Activated effector memory CD4-positive, alpha-beta T cell treated with anti-CD3 and anti-CD28 coated beads, Interleukin-2, amount 50 U/mL, for 16 hours (primary cell): ENCODE results near the gene ISG20.

Source experiments
- DNase-seq: peaks from one replicate; pipeline ENCODE4 v3.0.0-alpha.2; 2020

The ISG20 gene

DNA sequence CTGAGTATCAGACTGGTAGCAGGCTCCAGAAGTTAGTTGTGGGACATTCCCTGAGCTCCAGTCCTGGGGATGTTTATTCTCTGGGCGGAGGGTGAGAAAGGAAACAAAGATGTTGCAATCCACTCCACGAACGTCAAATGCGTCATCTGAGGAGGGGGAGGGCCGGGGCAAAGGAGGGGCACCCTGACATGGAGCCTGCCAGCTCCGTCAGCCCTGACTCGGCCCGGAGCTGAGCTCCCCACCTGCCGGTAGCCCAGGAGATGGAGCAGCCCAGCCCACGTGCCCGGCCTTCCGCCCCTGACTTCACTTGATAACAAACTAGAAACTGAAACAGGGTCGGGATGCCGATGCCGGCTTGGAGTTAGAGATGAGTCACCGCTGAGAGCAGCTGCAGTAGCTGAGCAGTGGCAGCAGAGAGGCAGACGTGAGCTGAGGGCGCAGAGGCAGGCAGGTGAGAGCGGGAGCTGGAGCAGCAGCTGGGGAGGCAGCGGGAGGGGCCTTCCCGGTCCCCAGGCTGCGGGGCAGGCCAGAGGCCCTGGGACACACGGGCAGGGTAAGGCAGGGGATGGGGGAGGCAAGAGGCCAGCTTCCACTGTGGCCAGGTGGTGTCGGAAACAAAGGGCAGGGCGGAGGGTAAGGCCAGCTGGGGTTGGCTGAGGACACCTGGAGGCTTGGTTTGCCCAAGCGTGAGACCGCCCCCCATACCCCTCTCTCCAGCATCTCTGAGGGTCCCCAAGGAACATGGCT lies at the start of gene ISG20:
Gene ISG20 (plus strand): TSS at position 391 of the 747 bp plus-strand sequence. CDS start 351 bp downstream, at position 742.
- DNase-seq: peak; percentile 99

DNA sequence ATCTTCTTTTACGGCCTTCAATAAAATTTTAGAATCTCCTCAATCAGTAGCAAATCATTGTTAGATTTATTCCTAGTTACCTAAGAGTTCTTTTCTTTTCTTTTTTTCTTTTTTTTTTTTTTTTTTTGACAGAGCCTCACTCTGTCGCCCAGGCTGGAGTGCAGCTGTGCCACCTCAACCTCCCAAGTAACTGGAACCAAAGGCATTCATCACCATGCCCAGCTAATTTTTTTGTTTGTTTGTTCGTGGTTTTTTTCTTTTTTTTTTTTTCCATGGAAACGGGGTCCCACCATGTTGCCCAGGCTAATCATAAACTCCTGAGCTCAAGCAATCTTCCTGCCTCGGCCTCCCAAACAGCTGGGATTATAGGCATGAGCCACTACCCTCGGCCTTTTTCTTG lies 48.1 kb upstream of the ISG20 start:
- DNase-seq: no peak

DNA sequence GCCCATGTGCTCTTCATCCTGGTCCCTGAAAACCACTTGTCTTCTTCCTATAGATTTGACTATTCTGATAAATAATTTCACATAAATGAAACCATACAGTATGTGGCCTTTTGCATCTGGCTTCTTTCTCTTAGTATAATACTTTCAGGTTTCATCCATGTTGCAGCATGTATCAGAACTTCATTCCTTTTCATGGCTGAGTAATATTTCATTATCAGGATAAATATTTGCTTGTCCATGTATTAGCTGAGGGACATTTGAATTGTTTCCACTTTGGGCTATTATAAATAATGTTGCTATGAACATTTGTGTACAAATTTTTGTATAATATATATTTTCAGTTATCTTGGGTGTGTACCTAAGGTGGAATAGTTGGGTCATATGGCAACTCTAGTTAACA lies 47.4 kb upstream of the ISG20 start:
- no peak for DNase-seq

DNA sequence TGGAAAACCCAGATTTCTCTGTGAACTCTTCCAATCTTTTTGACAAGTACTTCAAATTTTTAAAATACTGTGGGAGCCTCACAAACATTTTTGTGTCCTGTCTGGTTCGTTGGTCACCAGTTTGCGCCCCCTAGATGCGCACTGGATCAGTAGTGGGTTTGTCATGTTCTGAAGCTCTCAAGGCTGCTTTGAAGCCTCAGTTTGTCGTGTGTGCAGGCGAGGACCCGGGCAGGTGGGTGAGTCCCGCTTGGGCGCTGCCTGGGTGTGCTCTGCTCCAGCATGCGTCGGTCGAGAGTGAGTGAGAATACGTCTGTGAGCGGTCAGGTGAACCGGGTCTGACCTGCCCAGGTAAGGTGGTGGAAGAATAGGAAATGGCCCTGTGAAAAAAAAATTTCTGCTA lies 34.9 kb upstream of the ISG20 start:
- no peak for DNase-seq

DNA sequence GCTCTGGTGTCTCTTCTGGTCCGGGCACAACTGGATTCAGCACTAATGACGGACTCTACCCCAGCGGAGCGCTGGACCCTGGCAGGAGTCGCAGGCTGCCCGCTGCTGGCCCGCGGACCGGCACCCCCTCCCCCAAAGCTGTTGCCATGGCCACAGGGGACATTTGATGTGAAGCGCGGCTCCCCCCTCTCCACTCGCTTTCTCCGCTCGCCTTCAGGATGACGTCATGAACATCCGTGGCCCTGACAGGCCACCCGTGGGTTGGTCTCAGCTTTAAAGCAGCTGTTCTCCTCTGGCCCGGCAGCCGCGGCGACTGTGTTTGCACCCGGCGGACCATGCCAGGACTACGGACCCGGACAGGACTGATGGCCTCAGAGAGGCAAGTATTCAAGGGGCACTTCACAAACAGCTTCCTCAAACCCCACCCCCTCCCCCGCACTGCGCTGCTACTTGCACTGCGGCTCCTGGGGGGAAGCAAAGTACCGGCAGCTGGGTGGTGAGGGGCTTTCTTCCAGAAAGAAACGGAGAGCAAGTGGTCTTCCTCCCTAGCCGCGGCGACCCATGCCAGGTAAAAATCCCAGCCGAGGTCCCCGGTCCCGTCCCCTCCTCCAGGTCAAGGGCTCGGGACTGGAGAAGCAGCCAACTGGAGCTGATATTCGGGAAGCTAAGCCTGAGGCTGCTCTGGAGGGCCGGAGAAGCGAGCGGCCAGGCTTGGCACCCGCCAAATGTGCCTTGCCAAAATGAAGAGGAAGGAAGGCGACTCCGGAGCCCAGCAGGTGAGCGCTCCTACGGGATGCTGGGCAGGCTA lies 34.2 kb upstream of the ISG20 start:
- no peak for DNase-seq

DNA sequence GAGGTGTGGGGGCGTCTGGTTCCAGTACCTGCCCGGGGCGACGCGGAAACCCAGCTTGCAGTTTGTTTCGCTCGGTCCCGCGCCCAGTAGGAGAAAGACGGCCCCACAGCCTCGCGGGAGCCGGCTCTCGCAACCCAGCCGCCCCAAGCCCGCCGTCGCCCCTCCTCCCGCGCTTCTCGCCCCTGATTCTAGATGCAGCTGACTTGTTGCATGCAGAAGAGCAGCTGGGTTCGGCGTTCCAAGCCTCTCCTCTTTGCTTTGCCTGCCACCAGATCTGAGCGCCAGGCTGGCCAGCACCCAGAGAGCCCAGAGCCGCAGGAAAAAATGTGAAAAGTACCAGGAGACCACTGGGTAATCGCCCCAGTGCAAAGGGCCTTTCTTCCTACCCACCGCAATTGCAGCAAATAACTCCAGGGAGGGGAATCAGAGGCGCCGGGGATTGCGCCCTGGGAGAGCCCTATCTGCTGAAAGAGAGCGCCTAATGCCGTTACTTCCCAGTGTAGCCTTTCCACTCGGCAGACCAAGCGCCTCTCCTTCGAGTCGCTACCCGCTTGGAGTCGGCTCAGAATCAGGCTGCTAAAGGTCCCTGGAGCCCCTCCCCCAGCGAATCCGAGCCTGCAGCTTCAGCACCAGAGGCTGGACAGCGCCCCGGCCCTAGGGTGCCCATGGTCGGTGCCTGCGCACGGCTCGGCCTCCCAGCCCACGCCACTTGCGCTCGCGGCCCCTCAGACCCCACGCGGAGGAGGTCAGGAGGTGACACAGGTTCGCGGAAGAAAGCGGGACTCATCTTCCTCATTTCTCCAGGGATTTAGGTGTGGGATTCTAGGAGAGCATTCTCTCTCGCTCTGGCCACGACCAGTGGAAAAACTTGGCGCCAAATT lies 33.4 kb upstream of the ISG20 start:
- DNase-seq: peak; percentile 78

DNA sequence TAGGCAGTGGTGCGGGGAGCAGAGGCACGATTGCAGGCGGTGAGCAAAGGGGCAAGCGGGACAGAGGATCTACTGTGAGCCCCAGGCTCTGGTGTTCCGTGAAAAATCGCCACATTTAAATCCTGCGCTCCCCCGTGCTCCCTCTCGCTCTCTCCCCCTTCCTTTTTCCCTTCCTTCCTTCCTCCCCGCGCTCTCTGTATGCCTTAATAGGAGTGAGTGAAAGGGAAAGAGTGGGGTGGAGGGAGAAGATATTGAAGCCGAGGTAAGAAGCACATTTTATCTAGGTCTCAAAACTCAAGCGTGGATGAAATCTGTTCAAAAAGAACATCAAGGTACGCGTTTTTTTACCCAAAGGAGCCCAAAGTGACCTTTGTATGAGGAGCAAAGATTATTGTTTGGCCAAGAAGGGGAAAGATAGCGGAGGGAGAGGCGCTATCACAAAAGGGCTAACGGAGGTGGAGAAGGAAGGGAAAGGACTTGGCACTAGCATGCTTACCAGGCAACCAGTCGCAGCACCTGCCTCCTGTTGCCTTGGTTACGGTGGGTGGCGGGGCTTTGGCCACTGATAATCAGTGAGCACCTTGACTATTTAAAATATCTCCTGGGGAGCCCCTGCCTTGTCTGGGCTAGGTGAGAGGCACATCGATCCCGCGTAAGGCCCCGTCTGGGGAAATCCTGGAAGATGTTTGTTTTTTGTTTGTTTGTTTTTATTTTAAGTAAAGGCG lies 32.6 kb upstream of the ISG20 start:
- no peak for DNase-seq

DNA sequence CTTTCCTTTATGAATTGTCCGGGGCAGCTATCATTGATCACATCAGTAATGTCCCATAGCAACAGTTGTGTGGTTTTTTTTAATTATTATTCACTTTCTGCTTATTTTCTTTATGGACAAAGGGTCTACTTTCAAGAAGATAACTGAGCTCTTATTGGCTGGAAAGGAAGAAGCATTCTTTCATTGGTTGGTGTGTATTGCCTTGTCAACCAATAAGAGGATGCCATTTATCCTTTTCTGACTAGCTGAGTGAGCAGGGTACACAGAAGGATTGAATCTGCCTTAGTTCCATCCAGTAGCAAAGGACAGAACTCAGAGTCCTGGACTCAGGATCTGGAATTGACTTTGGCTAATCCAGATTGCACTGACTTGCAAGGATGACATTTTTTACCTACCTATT lies 30.9 kb upstream of the ISG20 start:
- no peak for DNase-seq

DNA sequence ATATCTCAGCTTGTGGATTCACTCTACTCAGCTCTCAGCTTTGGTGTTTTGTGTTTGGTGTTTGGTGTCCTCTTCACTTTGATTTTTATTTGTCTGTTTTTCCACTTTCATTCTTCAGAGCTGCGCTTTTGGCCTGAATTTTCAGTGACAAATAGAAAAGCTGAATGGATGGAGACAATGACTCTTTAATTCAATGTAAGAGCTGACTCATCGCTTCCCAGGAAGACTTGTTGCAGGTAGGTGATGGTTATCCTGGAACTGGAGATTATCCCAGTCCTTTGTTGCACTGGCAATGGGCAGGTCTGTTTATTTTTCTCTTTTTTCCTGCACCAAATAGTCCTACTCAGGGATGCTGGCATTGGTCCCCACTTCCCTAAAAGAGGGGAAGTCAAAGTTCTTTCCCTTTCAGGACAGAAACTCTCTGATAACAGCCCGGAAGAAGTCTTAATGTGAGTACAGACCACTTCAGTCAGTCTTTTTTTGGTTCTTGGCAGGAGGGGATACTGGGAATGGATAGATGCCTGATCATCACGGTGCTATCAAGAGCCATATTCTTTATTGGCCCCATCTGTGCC lies 30.1 kb upstream of the ISG20 start:
- no peak for DNase-seq

DNA sequence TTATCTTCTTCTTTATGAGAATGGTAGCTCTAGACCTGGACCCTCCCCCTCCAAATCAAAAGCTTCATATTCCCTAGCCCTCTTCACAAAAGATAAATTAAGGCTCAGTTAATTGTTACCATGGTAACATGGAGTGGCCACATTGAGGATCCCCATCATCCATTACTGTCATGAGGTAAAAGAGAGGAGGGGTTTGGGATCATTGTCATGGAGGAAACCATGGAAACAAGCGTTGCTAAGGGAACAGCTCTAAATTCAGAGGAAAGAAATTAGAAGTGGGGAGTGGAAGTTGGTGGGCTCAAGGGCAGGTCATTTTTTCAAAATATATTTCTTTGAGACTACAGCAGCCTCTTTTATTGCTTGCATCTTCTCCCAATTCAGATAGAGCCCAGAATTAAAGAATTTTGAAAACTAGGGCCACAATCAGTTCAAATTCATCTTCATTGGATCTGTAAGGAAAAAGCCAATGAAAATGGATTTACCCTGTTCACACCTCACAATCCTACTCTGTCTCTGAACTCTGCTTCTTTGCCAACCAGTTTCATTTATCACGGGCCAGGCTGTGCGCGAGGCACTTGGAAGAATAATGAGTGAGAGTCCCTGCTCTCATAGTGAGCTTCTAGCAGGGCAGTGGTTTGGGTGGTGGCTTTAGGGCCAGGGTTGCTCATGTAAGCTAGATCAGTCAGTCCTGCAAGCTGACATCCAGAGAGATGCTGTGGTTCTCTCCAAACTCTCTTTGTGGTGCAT lies 29.3 kb upstream of the ISG20 start:
- DNase-seq: no peak

DNA sequence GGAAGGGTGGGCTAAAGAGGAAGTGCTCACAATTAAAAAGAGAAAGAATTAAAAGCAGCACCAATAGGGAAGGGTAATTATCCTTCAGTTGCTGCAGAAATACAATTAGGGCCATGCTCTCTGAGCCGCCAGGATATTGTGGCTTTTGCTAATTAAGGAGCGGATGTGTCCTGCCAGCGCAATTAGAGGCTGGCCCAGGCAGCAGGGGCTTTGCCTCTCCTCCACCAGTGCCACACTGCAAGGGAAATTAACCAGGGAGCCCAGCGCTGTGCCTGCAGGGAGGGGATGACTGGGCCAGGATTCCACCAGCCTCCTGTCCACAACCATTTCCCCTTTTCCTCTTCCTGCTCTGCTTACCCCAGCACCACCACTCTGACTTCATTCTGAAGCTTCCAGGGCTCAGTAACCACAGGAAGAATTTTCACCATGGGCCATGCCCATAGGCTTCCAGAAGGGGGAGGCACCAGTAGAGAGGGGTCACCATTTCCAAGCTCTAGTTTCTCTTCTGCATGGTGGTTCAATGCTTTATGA lies 28.1 kb upstream of the ISG20 start:
- DNase-seq: no peak

DNA sequence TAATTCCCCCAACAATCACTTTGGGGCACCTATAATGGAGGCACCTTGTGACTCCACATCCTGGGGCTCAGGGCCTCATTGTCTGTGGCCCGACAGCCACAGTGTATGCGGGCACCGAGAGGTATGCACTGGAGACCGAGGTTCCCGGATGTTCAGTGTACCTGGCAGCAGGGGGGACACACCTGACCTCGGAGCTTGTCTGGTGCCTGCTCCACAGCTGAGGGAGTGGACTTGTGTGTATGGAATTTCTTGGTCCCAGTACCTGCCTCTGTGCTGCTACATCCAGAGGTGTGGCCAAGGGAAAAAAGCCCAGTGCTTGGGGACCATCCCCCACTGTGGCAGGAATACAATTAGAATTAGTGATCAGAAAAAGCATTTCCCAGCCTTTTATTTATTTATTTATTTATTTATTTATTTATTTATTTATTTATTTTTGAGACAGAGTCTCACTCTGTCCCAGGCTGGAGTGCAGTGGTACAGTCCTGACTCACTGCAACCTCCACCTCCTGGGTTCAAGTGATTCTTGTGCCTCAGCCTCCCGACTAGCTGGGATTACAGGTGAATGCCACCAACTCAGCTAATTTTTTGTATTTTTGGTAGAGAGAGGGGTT lies 26.5 kb upstream of the ISG20 start:
- DNase-seq: no peak

DNA sequence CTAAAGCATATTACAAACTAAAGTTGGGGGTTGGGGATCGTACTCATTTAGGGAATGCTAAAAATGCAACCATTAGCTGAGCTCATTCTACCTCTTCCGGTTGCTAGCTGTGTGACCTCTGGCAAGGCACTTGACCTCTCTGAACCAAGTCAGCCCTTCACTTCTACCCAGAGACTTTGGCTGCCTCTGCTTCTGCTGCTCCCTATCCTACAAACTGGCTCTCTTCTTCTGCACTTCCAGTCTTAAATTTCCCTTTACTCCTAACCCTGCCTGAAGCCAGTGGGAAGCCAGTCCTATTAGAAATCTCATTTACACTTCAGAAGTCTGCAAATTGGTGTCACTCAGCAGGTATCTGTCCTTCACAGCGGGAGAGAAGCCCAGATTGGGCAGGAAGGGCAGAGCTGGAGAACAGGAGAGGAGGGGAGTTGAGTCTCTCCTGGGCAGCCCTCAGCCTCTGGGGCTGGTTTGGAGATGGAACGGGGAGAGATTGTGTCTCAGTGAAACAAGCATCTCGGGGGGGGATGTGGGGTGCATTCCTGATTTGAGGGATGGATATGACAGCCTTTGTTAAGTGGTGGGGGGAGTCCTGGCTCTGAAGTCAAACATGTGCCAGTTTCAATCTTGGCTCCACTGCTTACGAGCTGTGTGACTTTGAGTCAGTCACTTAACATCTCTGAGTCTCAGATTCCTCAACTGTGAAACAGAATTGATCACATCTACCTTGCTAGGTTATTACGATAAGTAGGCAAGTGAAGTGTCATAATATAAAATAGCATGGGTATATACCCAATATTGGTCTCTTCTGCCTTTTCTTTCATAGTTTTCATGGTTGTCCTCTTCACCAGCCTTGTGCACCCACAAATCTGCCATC lies 25.5 kb upstream of the ISG20 start:
- DNase-seq: no peak

DNA sequence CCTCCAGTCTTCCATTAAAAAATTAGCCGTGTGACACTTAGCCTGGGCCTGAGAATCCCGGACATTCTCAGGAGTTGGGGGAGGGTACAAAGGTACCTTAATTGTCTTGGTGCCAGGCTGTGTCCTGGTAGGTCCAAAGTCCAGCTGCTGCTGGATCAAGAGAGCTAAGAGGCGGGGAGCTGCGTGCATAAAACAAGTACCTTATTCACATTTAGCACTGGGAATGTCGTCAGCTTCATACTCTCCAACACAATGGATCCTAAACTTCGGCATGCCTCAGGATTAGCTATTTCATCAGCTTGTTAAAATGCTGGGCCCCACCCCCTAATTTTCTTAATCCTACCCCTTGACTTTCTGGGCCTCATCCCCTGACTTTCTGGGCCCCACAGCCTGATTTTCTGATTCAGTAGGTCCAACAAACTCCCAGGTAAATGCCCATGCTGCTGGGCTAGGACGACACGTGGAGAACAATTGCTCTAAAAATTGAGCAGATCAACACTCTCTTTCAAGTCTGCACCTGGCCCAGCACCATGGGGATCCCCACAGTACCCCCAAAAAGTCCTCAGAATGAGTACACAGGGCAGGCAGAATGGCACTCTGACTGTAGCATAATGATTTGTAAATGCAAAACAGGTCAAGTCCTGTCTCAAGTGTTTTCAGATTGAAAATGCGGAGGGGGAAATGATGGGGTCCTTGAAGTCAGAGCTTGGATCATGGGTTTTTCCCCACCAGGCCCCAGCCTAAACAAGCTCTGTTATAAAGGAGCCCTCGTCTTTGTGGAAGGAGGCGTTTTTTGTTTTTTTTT lies 23.3 kb upstream of the ISG20 start:
- DNase-seq: no peak

DNA sequence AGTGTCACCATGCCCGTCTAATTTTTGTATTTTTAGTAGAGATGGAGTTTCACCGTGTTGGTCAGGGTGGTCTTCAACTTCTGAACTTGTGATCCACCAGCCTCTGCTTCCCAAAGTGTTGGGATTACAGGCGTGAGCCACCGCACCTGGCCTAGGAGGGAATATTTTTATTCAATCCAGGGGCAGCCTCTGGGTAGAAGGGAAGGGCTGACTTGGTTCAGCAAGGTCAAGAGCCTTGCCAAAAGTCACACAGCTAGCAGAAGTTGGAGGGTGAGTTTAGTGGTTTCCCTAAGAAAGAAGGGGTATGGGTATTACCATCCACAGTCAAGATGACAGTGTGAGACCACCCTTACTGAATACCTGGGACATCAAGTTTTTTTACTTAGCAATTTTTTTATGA lies 22.6 kb upstream of the ISG20 start:
- DNase-seq: no peak

DNA sequence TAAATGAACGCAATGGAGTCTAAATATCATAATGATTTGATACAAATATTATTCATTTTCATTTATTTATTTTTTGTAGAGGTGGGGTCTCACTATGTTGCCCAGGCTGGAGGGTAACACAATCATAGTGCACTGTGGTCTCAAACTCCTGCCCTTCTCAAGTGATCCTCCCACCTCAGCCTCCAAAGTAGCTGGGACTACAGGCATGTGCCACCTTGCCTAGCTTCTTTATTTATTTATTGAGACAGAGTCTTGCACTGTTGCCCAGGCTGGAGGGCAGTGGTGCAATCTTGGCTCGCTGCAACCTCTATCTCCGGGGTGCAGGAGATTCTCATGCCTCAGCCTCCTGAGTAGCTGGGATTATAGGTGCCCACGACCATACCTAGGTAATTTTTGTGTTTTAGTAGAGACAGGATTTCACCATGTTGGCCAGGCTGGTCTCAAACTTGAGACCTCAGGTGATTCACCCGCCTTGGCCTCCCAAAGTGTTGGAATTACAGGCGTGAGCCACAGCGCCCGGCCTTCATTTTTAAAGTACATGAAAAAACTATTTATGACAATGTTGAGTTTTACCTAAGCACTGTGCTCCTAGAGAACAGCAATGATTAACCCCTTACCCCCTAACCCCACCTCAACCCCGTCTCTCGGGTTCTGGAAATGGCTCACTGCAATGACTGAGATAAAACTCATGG lies 21.6 kb upstream of the ISG20 start:
- DNase-seq: no peak

DNA sequence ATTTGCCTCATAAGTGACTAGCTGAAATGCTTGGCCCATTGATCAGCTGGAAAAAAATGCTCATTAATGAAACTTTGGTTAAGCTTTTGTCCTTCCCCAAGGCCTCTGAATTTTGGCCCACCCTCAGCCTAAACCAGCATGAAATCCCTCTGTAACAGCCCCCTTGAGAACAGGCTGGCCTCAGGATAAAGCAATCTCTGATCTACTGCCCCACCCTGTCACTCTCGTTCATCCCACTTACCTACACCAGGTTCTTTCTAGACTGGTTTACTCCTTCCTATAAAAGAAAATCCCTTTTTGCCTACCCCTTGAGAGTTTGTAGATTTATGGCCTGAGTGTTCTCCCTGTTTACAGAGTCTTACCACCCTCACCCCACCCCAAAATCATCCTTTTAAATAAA lies 21.0 kb upstream of the ISG20 start:
- DNase-seq: no peak

DNA sequence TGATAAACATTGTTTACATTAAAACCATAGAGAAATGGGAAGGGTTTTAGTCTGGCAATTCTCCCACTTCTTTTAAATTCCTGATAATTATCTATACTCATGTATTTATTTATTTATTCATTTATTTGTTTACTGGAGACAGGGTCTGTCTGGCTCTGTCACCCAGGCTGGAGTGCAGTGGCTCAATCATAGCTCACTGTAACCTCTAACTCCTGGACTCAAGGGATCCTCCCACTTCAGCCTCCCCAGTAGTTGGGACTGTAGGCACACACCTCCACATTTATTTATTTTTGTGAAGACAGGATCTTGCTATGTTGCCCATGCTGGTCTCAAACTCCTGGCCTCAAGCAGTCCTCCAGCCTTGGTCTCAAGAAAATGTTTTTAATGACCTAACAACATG lies 20.1 kb upstream of the ISG20 start:
- no peak for DNase-seq
